Measurements from ENCODE around the gene MED4.

GRCh38 chr13:48094404-48094780 lies 512 bp downstream of the MED4 start:
- TF ChIP-seq POLR2A (IDR thresholded peaks at IDR 0.05) (no peak), CTCF (IDR thresholded peaks at IDR 0.05) (no peak)
